GM06990 (cell line): ENCODE data around the gene FTO.

Source experiments
- DNase-seq: peaks from one replicate; pipeline ENCODE4 v3.0.0-alpha.2; 2011; ENCODE audit not compliant: insufficient read length; ENCODE audit errors: extremely low read depth
- H3K27me3 ChIP-seq: replicated peaks from 2 replicates; pipeline ENCODE4 v1.6.0; 2011; ENCODE audit warnings: low read length; ENCODE audit not compliant: control insufficient read depth, insufficient read depth
- H3K36me3 ChIP-seq: 2 replicates; pipeline ENCODE4 v1.5.1; 2011; ENCODE audit warnings: low read length; ENCODE audit not compliant: control insufficient read depth, insufficient read depth
- H3K4me3 ChIP-seq: replicated peaks from 2 replicates; pipeline ENCODE4 v1.5.1; 2011; ENCODE audit warnings: low read depth, mild to moderate bottlenecking, control low read depth, low read length
- TF ChIP-seq, protein P1 (sequence below): IDR thresholded peaks from 2 replicates; pipeline ENCODE4 v1.5.1; 2011; ENCODE audit warnings: low read length, control low read depth, mild to moderate bottlenecking, inconsistent platforms; ENCODE audit not compliant: insufficient read depth, poor library complexity, severe bottlenecking

The FTO gene

GRCh38 chr16:53848950-53849349 lies 145.0 kb downstream of the FTO start:
- Histone ChIP-seq H3K27me3 (no peaks in the 10 kb centered on the region), H3K36me3 (no peaks in the 10 kb centered on the region; the same call in 1 of the 2 replicates), H3K4me3 (no peak overlapping the region)
- TF ChIP-seq, protein P1, sequence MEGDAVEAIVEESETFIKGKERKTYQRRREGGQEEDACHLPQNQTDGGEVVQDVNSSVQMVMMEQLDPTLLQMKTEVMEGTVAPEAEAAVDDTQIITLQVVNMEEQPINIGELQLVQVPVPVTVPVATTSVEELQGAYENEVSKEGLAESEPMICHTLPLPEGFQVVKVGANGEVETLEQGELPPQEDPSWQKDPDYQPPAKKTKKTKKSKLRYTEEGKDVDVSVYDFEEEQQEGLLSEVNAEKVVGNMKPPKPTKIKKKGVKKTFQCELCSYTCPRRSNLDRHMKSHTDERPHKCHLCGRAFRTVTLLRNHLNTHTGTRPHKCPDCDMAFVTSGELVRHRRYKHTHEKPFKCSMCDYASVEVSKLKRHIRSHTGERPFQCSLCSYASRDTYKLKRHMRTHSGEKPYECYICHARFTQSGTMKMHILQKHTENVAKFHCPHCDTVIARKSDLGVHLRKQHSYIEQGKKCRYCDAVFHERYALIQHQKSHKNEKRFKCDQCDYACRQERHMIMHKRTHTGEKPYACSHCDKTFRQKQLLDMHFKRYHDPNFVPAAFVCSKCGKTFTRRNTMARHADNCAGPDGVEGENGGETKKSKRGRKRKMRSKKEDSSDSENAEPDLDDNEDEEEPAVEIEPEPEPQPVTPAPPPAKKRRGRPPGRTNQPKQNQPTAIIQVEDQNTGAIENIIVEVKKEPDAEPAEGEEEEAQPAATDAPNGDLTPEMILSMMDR: no peak
- DNase-seq: no peak

- TF ChIP-seq, protein P1: no peak
These were observed 145.6 kb downstream of the FTO start for GRCh38 chr16:53849585-53849984.

DNA sequence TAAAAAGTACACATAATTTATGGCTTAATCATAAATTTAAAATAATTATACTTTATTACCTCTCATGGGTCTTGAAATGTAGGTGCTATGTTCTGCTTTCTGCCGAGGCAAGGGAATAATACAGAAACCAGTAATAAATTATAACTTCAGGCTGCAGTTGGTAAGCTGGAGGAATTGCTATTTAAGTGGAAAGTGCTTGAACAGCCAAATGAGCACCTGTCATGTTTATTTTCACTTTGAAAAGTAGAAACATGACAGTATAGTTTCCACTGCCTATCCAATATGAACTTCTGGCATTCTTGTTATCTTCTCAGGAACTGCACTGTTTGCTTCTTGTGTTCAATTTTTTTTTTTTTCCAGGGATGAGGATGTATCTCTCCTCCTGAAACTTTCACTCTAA lies 146.0 kb downstream of the FTO start:
- H3K4me3 ChIP-seq: no peak overlapping the region
- no peak for DNase-seq
- TF ChIP-seq, protein P1: no peak

More at GRCh38 chr16:53849585-53849984, 145.6 kb downstream of the FTO start:
- no peaks in the 10 kb centered on the region for H3K27me3 ChIP-seq
- H3K36me3 ChIP-seq: no peaks in the 10 kb centered on the region; the same call in 1 of the 2 replicates
- H3K4me3 ChIP-seq: no peak overlapping the region
- no peak for DNase-seq

GRCh38 chr16:53852678-53853077 lies 148.7 kb downstream of the FTO start:
- H3K27me3 ChIP-seq: no peaks in the 10 kb centered on the region
- TF ChIP-seq, protein P1: no peak
- no peak for DNase-seq

More for the DNA sequence above, 146.0 kb downstream of the FTO start:
- H3K36me3 ChIP-seq: no peaks in the 10 kb centered on the region; the same call in 1 of the 2 replicates
- no peaks in the 10 kb centered on the region for H3K27me3 ChIP-seq

DNA sequence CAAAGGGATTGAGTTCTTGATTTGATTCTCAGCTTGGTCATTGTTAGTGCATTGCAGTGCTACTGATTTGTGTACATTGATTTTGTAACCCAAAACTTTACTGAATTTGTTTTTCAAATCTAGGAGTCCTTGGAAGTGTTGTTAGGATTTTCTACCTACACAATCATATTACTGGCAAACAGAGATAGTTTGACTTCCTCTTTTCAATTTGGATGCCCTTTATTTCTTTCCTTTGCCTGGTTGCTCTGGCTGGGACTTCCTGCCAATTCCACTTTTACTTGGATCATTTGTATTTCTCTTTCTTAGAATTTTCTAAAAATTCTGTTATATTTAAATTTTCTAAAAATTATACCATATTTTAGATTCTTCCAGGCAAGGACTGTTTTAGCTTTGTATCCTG lies 151.1 kb downstream of the FTO start:
- Histone ChIP-seq H3K36me3 (no peaks in the 10 kb centered on the region), H3K27me3 (no peaks in the 10 kb centered on the region), H3K4me3 (no peak overlapping the region)
- TF ChIP-seq, protein P1: no peak
- DNase-seq: no peak

More at GRCh38 chr16:53852678-53853077, 148.7 kb downstream of the FTO start:
- no peaks in the 10 kb centered on the region for H3K36me3 ChIP-seq
- no peak overlapping the region for H3K4me3 ChIP-seq

- no peak for DNase-seq
These were observed 151.6 kb downstream of the FTO start for GRCh38 chr16:53855511-53855910.

More at GRCh38 chr16:53855511-53855910, 151.6 kb downstream of the FTO start:
- Histone ChIP-seq H3K4me3 (no peak overlapping the region), H3K27me3 (no peaks in the 10 kb centered on the region), H3K36me3 (no peaks in the 10 kb centered on the region)
- TF ChIP-seq, protein P1: no peak
